ENCODE data around the gene KCNK15.

DNA sequence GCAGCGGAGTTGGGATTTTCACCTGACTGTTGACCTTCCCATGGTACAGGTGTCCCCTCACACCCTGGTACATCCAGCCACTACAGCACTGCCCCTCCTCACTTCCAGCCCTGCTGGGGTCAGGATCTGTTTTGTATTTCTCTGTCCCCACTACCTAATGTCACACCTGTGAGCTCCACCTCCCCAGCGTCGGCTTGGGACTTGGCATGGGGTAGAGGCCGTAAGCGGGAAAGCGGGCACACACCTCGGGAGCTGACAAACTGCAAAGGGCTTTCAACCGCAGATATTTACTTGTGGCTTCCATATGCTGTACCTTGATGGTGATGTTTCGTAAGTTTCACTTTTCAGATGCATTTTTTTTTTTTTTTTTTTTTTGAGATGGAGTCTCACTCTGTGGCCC lies 35.9 kb upstream of the KCNK15 start:
- TF ChIP-seq EZH2phosphoT487 (IDR thresholded peaks at IDR 0.05; ENCODE audit: low read depth): no peak
- TF ChIP-seq, protein P1, sequence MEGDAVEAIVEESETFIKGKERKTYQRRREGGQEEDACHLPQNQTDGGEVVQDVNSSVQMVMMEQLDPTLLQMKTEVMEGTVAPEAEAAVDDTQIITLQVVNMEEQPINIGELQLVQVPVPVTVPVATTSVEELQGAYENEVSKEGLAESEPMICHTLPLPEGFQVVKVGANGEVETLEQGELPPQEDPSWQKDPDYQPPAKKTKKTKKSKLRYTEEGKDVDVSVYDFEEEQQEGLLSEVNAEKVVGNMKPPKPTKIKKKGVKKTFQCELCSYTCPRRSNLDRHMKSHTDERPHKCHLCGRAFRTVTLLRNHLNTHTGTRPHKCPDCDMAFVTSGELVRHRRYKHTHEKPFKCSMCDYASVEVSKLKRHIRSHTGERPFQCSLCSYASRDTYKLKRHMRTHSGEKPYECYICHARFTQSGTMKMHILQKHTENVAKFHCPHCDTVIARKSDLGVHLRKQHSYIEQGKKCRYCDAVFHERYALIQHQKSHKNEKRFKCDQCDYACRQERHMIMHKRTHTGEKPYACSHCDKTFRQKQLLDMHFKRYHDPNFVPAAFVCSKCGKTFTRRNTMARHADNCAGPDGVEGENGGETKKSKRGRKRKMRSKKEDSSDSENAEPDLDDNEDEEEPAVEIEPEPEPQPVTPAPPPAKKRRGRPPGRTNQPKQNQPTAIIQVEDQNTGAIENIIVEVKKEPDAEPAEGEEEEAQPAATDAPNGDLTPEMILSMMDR (IDR thresholded peaks at IDR 0.05; ENCODE audit: low read depth, low read length): no peak

All from OCI-LY3 (cell line).